Adrenal gland (tissue), 12 donors: Measurements from ENCODE around the gene AP1S1. TPM values are rescaled to one million over a fixed set of nuclear protein-coding genes. Genes with fewer than 3 reads are reported as not detected.
"Not testable (repeated sequence)": the region's sequence is repeated elsewhere in the genome, so short reads cannot be mapped to it uniquely, and the experiment has no call there.

ENCODE experiments used
- DNase-seq, 7 donors: peaks; one replicate each; pipeline ENCODE4 v3.0.0-alpha.2; 2019 to 2020
- H3K27ac ChIP-seq, 5 donors: fragments of 200-600 bp; sonication (generic) in 4 of 5; 1 replicate in 3 of 5; 2 replicates in 2 of 5; pipeline versions ENCODE4 v1.5.1 to v1.8.0; 2016 to 2020; ENCODE audit warnings: mild to moderate bottlenecking in 1 of 5
- H3K27me3 ChIP-seq: fragments of 200-600 bp; 2 replicates; pipeline ENCODE4 v1.8.0; 2021
- H3K36me3 ChIP-seq, 2 donors: fragments of 200-600 bp; replicated peaks in 1 of 2; 1 replicate in 1 of 2; 2 replicates in 1 of 2; pipeline versions ENCODE4 v1.5.1 to v1.8.0; 2018 to 2022
- H3K4me1 ChIP-seq, 2 donors: fragments of 200-600 bp; replicated peaks in 1 of 2; 1 replicate in 1 of 2; 2 replicates in 1 of 2; pipeline versions ENCODE4 v1.5.1 to v1.8.0; 2018 to 2021
- H3K4me3 ChIP-seq, 4 donors: fragments of 200-600 bp; sonication (generic) in 3 of 4; one replicate each; pipeline ENCODE4 v1.5.1; 2016 to 2018
- H3K9me3 ChIP-seq, 3 donors: fragments of 200-600 bp; sonication (generic) in 1 of 3; replicated peaks in 1 of 3; 1 replicate in 2 of 3; 2 replicates in 1 of 3; pipeline versions ENCODE4 v1.5.1 to v1.8.0; 2016 to 2021
- POLR2A ChIP-seq, 2 donors: fragments of 450-650 bp; IDR thresholded peaks; one replicate each; pipeline ENCODE4 v1.6.1; 2017; ENCODE audit warnings: antibody characterized with exemption in 2 of 2, mild to moderate bottlenecking in 2 of 2, moderate library complexity in 1 of 2
- WGBS, 4 donors: extraction: QIAGEN DNeasy Blood & Tissue Kit in 2 of 4; methylation state at CpG; one replicate each; pipeline versions ENCODE4 v1.1.5 to v1.1.7; 2013 to 2017; 5-methylcytosine and 5-hydroxymethylcytosine counted together
- intact Hi-C, 2 donors: fragments of 100-400 bp; cut with DNase I; formaldehyde crosslinking; loops; one replicate each; pipeline versions ENCODE4 v1.14.1 to v1.15.0; 2022 to 2023
- polyA plus RNA-seq, 3 donors: library from polyadenylated mRNA; stranded (reverse); fragments of 200-250 nt in 2 of 3; fragments of 350-450 nt in 1 of 3; fragmentation: Illumina TruSeq in 1 of 3; extraction: RNeasy Lipid Tissue Mini Kit (QIAGEN cat#74804) in 1 of 3; gene quantifications; one replicate each; pipeline ENCODE4 v1.2.3, GENCODE V29; 2013 to 2014
- total RNA-seq, 9 donors: library from RNA; depleted of rRNA in 4 of 9; stranded (reverse); fragments of >200 nt in 4 of 9; fragments of 120-200 nt in 1 of 9; fragmentation: NEBNext Ultra II Directional in 1 of 9; extraction: Animal tissue kit (Norgen Biotek cat#: 25700) in 1 of 9; gene quantifications; one replicate each; pipeline versions ENCODE4 v1.1.0 to v1.2.4, GENCODE V29; 2013 to 2023
- TF ChIP-seq, protein P1 (sequence below), 6 experiments: fragments of 450-650 bp in 4 of 6; fragments of 200-600 bp in 2 of 6; sonication (generic) in 1 of 6; IDR thresholded peaks; 1 replicate in 5 of 6; 2 replicates in 1 of 6; pipeline versions ENCODE4 v1.5.1 to v1.8.0; 2016 to 2021; ENCODE audit warnings: antibody characterized with exemption in 6 of 6, mild to moderate bottlenecking in 2 of 6, moderate library complexity in 1 of 6
- donor health status: healthy with polysubstance abuse.
- donor health status: Bipolar disorder and iron deficiency.
- donor health status: DM: yes; HTN: yes; CAD: no.
- donor health status: DM: no; HTN: no; CAD: no.
- donor health status: DM: no; HTN: no; CAD: no.
- donor health status: DM: yes; HTN: yes; CAD: no.

Gene AP1S1
- total and polyA plus RNA-seq, 12 donors = 20.4 to 190 (median 39.0) TPM

DNA sequence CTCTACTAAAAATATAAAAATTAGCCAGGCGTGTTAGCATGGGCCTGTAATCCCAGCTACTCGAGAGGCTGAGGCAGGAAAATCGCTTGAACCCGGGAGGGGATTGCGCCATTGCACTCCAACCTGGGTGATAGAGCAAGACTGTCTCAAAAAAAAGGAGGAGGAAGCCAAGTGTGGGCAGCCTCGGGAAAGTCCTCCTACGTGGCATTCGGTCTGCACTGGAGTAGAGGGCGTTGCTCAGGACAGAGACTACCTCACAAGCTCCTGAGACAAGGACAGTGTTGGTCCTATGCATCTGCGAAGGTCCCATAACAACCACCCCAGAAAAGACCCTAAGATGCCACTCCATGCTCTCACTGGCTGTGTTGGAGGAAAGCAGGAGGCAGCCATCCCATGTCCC, 37.4 kb upstream of the AP1S1 start:
- H3K9me3 ChIP-seq = no peaks in the 10 kb centered on the region
- peaks cover 0 to 4% of the 10 kb centered on the region in 2 donors for H3K4me1 ChIP-seq
- WGBS, 4 donors = 80 to 91% (median 88%) methylated on average over 9 to 10 of the region's 10 CpGs
- DNase-seq = no peak
- no peaks in the 10 kb centered on the region for H3K36me3 ChIP-seq
- no peaks in the 10 kb centered on the region for H3K27me3 ChIP-seq
- no peak overlapping the region for H3K4me3 ChIP-seq
- peak overlapping the region in 2 of 5 donors; percentile 70 to 88 for H3K27ac ChIP-seq
- TF ChIP-seq POLR2A (IDR thresholded peaks at IDR 0.05) = no peak
- TF ChIP-seq, protein P1, sequence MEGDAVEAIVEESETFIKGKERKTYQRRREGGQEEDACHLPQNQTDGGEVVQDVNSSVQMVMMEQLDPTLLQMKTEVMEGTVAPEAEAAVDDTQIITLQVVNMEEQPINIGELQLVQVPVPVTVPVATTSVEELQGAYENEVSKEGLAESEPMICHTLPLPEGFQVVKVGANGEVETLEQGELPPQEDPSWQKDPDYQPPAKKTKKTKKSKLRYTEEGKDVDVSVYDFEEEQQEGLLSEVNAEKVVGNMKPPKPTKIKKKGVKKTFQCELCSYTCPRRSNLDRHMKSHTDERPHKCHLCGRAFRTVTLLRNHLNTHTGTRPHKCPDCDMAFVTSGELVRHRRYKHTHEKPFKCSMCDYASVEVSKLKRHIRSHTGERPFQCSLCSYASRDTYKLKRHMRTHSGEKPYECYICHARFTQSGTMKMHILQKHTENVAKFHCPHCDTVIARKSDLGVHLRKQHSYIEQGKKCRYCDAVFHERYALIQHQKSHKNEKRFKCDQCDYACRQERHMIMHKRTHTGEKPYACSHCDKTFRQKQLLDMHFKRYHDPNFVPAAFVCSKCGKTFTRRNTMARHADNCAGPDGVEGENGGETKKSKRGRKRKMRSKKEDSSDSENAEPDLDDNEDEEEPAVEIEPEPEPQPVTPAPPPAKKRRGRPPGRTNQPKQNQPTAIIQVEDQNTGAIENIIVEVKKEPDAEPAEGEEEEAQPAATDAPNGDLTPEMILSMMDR (IDR thresholded peaks at IDR 0.05) = no peak
- intact Hi-C loops = no loop called here

DNA sequence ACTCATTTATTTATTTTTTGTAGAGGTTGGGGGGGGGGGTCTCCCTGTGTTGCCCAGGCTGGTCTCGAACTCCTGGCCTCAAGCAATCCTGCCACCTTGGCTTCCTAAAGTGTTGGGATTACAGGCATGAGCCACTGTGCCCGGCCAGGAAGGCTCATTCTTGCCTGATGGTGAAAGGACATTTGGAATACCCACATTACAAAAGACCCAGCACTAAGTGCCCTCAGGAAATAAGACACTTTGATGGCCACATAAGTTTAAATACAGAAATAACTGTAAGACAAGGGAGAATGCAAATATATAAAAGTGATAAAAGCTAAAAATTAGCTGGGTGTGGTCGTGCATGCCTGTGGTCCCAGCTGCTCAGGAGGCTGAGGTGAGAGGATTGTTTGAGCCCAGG, 35.4 kb upstream of the AP1S1 start:
- intact Hi-C loops = no loop called here
- no peak for DNase-seq
- H3K4me1 ChIP-seq = peaks cover 10 to 12% of the 10 kb centered on the region in 2 donors
- WGBS, 4 donors = 84 to 93% (median 92%) methylated on average over 3 of the region's 3 CpGs
- H3K9me3 ChIP-seq = no peaks in the 10 kb centered on the region
- peak overlapping the region in 1 of 5 donors; percentile 16 for H3K27ac ChIP-seq
- H3K27me3 ChIP-seq = no peaks in the 10 kb centered on the region
- no peak overlapping the region for H3K4me3 ChIP-seq
- TF ChIP-seq, protein P1 (IDR thresholded peaks at IDR 0.05) = no peak
- no peak for TF ChIP-seq POLR2A (IDR thresholded peaks at IDR 0.05)
- no peaks in the 10 kb centered on the region for H3K36me3 ChIP-seq

DNA sequence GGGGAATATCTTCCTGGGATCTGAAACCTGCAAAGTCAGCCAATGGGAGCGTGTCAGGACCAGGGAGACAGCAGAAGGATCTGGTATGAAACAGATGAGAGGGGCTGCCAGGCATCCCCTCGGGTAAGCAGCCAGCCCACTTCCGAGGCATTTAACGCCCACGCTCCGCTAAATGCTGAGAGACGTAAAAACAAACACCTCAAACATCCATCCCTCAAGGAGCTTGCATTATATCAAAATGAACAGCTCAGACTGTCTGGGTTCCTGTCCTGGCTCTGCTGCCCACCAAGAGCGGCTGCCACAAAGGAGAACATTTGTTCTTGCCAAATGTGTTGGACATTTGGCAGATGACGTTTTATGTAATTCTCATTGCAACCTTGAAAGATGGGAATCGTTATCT, 34.4 kb upstream of the AP1S1 start:
- no peak for DNase-seq
- no peak overlapping the region for H3K4me3 ChIP-seq
- no peak for TF ChIP-seq POLR2A (IDR thresholded peaks at IDR 0.05)
- TF ChIP-seq, protein P1 (IDR thresholded peaks at IDR 0.05) = no peak
- intact Hi-C loops = no loop called here
- H3K4me1 ChIP-seq = peaks cover 12 to 18% of the 10 kb centered on the region in 2 donors
- H3K27me3 ChIP-seq = no peaks in the 10 kb centered on the region
- no peaks in the 10 kb centered on the region for H3K36me3 ChIP-seq
- H3K27ac ChIP-seq = no peak overlapping the region
- WGBS, 4 donors = 59 to 68% (median 61%) methylated on average over 9 to 10 of the region's 10 CpGs
- H3K9me3 ChIP-seq = no peaks in the 10 kb centered on the region

DNA sequence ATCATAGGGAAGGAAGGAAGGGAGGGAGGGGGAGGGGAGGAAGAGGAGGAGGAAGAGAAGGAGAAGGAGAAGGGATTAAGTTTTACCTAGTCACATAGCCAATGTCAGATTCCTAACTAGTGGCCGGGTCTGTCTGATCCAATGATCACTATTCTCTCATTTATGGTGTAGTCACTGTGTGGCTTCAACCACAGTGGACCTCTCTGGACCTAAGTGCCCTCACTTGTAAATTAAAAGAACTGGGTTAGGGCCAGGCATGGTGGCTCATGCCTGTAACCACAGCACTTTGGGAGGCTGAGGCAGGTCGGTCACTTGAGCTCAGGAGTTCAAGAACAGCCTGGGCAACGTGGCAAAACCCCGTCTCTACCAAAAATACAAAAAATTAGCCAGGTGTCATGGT, 34.0 kb upstream of the AP1S1 start:
- Histone ChIP-seq H3K27ac (no peak overlapping the region), H3K27me3 (no peaks in the 10 kb centered on the region), H3K4me1 (peaks cover 12 to 22% of the 10 kb centered on the region in 2 donors), H3K4me3 (no peak overlapping the region), H3K36me3 (no peaks in the 10 kb centered on the region), H3K9me3 (no peaks in the 10 kb centered on the region)
- TF ChIP-seq, protein P1 (IDR thresholded peaks at IDR 0.05) = no peak
- no peak for TF ChIP-seq POLR2A (IDR thresholded peaks at IDR 0.05)
- 68 to 90% (median 84%) methylated on average over 4 of the region's 4 CpGs for WGBS, 4 donors
- intact Hi-C loops = no loop called here
- DNase-seq = no peak

DNA sequence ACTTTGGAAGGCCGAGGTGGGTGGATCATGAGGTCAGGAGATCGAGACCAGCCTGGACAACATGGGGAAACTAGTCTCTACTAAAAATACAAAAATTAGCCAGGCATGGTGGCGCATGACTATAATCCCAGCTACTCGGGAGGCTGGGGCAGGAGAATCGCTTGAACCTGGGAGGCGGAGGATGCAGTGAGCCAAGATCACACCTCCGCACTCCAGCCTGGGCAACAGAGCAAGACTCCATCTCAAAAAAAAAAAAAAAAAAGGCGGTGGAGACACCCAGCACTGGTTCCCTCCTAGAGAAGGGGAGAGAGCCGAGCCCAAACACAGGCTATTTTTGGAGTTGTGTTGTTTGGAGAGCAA, 32.7 kb upstream of the AP1S1 start:
- H3K4me1 ChIP-seq = peaks cover 19 to 30% of the 10 kb centered on the region in 2 donors

More for the DNA sequence above, 32.7 kb upstream of the AP1S1 start:
- H3K9me3 ChIP-seq, H3K36me3 ChIP-seq, H3K27me3 ChIP-seq, intact Hi-C loops, DNase-seq: not testable (repeated sequence)
- H3K27ac ChIP-seq = peak overlapping the region; percentile 55 to 94 (median 79)
- 62 to 82% (median 70%) methylated on average over 8 to 9 of the region's 9 CpGs for WGBS, 4 donors
- peak overlapping the region in 1 of 4 donors; percentile 52 for H3K4me3 ChIP-seq
